Amniotic epithelial cell (primary cell): Measurements from ENCODE around the gene CTNND2.
"Not testable (repeated sequence)": the region's sequence is repeated elsewhere in the genome, so short reads cannot be mapped to it uniquely, and the experiment has no call there.

Experiments
- DNase-seq: peaks from one replicate; pipeline ENCODE4 v3.0.0-alpha.2; 2010; ENCODE audit warnings: low read depth

The CTNND2 gene

GRCh38 chr5:11873587-11873986 is 30.7 kb downstream of the CTNND2 start:
- DNase-seq: no peak

- DNase-seq: no peak
Measured at GRCh38 chr5:11869203-11869602, 35.0 kb downstream of the CTNND2 start.

DNA sequence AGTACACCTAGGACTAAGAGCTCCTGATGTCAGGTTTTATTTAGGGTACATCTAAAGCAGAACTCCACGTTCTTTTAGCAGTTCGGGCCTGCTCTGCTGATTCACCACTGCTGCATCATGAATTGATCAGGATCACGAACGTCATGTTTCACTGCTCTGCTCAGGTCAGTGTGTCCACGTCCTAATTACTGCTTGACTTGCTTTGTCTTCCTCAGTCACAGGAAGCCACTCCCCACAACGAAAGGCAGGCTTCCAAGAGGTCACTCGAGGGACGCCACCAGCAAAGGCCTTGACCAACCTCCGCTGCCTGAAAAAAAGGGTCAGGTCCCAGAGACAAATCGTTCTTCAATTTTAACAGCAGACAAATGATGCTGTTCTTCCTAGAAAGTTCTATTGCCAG is 40.3 kb downstream of the CTNND2 start:
- DNase-seq: no peak

- no peak for DNase-seq
Measured at GRCh38 chr5:11857391-11857790, 46.9 kb downstream of the CTNND2 start.

DNA sequence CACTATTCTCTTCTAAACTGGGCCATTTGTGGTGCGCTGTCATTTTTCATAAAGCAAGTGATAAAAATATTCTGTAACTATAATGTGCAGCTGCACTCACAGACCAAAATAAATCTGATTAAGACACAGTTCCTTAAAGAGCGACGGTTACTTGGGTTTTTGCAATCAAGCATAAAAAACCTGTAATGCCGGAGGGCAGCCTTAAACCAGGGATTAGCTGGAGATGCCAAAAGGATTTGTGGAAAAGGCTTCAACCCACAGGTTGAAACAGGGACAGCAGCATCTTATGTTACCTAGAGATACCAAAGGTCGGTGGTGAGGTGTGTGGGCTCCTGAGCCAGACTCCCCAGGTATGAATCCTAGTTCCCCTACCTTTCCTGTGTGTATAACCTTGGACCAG is 49.3 kb downstream of the CTNND2 start:
- no peak for DNase-seq

- no peak for DNase-seq
Measured at GRCh38 chr5:11853796-11854195, 50.5 kb downstream of the CTNND2 start.

DNA sequence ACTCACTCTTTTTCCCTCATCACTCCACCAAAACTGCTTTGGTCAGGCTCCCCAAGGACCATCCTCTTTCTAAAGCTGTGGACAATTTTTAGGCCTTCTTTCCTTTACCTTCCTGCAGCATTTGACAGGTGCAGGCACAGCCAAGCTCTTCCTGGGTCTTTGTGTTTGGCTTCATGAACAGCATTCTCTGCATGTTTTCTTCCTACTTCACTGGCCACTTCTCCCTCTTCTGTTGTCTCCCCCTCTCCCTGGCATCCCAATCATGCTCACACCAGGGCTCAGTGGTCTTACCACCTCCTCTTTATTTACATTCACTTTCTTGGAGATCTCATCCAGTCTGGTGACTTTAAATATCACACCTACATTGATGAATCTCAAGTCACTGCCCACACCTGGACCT is 51.1 kb downstream of the CTNND2 start:
- DNase-seq: no peak

DNA sequence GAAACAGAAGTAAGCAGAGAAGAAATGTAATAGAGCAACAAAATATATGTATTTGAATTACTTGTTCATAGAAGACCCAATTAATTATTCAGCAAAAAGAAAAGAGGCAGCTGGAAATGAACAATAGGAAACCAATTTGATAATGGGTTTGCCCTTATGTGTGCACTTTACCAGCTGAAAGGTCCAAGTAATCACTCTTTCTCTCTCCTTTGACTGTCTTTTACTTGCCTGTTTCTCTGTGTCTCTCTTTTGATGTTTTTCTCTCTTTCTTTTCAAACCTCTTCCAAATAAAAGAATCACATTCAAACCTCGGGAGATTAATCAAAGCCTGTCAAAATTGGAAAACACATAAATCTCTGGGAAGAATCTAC is 51.5 kb downstream of the CTNND2 start:
- no peak for DNase-seq

DNA sequence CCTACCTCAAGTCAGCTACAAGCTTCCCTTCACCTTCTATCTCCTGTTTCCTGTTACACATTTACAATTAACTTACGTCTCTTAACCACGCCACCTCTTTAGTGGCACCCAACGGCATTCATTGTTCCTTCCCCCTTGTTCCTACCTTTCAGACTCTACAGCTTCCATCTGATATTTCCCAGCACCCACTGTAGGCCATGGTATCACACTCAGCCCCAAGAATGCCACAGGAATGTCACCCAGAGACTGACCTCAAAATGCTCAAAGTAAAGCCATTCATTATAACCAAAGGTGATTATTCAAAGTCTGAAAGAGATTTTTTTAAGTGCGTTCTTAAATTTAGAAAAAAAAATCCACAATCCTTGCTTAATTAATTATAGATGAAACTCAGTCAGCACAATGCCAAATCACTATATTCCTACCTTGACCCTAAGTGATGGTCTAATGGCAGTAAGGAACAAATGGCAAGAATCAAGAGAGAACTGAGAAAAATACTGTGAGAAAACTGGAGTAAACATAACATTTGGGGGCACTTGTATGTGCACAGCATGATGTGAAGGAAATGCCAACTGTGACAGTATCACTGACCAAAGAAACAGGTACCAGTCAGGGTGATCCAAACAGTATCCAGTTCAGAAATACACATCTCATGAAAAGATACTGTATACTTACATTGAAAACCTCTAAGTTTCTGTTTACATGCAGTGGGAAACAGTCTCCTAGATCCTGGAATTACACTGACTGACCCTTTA is 52.1 kb downstream of the CTNND2 start:
- no peak for DNase-seq

- DNase-seq: no peak
Measured at GRCh38 chr5:11851416-11851815, 52.8 kb downstream of the CTNND2 start.

GRCh38 chr5:11828566-11828965 is 75.7 kb downstream of the CTNND2 start:
- not testable (repeated sequence) for DNase-seq

- no peak for DNase-seq
Measured at GRCh38 chr5:11822598-11822997, 81.6 kb downstream of the CTNND2 start.

GRCh38 chr5:11815916-11816315 is 88.3 kb downstream of the CTNND2 start:
- DNase-seq: no peak

GRCh38 chr5:11815481-11815880 is 88.8 kb downstream of the CTNND2 start:
- no peak for DNase-seq

GRCh38 chr5:11814373-11814772 is 89.9 kb downstream of the CTNND2 start:
- DNase-seq: no peak

GRCh38 chr5:11809407-11809806 is 94.8 kb downstream of the CTNND2 start:
- DNase-seq: no peak

DNA sequence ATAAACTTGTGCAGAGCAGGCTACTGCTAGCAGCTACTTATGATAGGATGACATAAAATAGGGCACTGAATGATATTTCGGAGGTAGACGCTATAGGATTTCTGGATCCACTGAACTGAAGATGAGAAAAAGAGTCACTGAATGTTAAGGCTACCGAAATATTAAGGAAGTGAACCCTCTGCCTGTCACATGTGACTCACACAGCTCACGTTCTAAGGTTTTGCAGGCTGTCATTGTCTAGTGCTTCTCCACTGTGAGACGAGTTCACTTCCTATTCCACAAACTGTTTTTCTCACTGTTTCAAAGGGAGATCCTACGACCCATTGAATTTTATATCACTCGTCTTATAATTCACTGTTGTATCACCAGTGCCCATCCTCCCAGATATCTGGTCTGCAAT is 100.8 kb downstream of the CTNND2 start:
- no peak for DNase-seq

GRCh38 chr5:11801061-11801460 is 103.2 kb downstream of the CTNND2 start:
- no peak for DNase-seq

DNA sequence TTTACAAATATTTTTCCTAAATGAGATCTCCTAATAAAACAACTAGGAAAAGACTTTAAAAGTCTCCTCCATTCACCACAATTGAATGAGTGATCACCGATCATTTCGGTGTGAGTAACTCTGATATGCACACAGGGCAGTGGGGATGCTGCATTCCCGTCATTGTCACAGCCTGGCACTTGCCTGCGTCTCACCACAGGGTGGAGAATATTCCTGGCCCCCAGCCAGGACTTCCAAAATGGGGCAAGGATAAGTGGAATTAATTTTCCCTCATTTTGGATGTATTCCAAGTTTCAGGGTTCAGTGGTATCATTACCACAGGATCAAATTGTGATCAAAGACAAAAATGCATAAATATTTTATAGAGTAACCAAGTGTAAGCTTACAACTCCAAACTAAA is 107.1 kb downstream of the CTNND2 start:
- DNase-seq: no peak

GRCh38 chr5:11793396-11793795 is 110.8 kb downstream of the CTNND2 start:
- DNase-seq: no peak

DNA sequence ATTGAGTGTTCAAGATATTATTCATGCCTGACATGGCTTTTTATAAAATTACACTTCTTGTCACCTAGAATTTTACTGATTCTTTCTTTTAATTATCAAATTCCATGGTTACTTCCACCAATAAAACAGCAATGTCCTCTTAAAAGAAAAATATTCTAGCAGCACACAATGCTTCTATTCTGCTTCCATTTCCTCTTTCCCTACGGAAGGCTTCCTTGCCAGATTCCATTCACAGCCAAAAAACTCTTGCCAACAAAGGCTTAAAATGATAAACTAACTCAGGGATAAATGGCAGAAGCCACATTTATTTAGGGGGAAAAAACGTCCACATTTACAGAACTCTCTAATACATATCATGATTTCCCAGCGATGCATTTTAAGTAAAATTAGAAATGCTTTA is 111.6 kb downstream of the CTNND2 start:
- DNase-seq: no peak

DNA sequence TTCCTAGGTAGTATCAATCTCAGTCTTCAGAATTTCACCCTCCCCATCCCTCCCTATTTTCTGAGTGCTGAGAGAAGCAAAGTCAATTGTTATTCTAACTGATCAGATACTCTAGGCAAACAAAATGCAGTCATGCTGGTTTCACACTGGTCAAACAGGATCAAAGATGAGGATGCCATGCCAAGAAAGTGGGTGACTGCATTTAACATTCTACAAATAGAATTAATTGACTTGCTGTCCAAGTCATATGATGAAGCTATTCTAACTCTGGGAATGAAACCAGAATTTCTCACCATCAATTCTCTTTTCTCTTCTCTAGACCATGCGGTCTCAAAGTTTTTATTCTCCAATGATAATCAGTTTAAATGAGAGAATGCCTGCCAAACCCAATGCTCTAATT is 112.5 kb downstream of the CTNND2 start:
- DNase-seq: no peak

- DNase-seq: no peak
Measured at GRCh38 chr5:11790201-11790600, 114.0 kb downstream of the CTNND2 start.

- no peak for DNase-seq
Measured at GRCh38 chr5:11785771-11786352, 118.4 kb downstream of the CTNND2 start.
